Left ventricle myocardium inferior (tissue), 1 donor: Measurements from ENCODE around the gene MB21D2. TPM values are rescaled to one million over a fixed set of nuclear protein-coding genes. Genes with fewer than 3 reads are reported as not detected.

Source experiments
- DNase-seq: peaks from one replicate; pipeline ENCODE4 v3.0.0-alpha.2; 2020
- H3K27ac ChIP-seq: fragments of 200-600 bp; replicated peaks from 2 replicates; pipeline ENCODE4 v1.8.0; 2021
- H3K27me3 ChIP-seq: fragments of 200-600 bp; 2 replicates; pipeline ENCODE4 v1.8.0; 2021; ENCODE audit warnings: low read depth
- H3K36me3 ChIP-seq: fragments of 200-600 bp; 2 replicates; pipeline ENCODE4 v1.8.0; 2021
- H3K4me1 ChIP-seq: fragments of 200-600 bp; 2 replicates; pipeline ENCODE4 v1.8.0; 2021
- H3K4me3 ChIP-seq: fragments of 200-600 bp; 2 replicates; pipeline ENCODE4 v1.8.0; 2021; ENCODE audit warnings: mild to moderate bottlenecking, moderate library complexity
- H3K9me3 ChIP-seq: fragments of 200-600 bp; replicated peaks from 2 replicates; pipeline ENCODE4 v1.8.0; 2021
- intact Hi-C: fragments of 100-400 bp; cut with micrococcal nuclease; formaldehyde crosslinking; loops from one replicate; pipeline ENCODE4 v1.11.0; 2022
- total RNA-seq: library from RNA; stranded (reverse); fragmentation: NEBNext Ultra II Directional; extraction: Animal tissue kit (Norgen Biotek cat#: 25700); gene quantifications from one replicate; pipeline ENCODE4 v1.2.1, GENCODE V29; 2021
- TF ChIP-seq, protein P1 (sequence below): fragments of 200-600 bp; IDR thresholded peaks from 2 replicates; pipeline ENCODE4 v1.8.0; 2021; ENCODE audit warnings: antibody characterized with exemption, mild to moderate bottlenecking, borderline replicate concordance
- donor health status: DM: no; HTN: yes; CAD: no; lungs with severe emphysema.

Gene MB21D2
- total RNA-seq, 1 donor from 2014 or later = 1.8 TPM

DNA sequence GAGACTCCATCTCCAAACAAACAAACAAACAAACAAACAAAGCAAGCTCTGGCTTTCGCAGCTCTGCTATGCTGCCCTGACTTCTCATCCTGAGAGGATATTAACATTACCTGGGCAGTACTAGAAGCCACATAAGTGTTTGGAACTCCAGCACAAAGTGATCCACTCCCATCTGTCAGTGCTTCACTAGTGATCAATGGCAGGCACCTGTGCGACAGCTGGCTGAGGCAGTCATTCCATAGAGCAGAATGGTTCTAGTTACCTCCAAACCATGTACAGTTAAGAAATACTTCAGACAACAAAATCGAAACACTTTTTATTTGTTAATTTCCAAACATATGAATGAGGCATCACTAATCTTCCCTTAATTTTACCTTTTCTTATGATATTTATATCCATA is 2.8 kb upstream of the MB21D2 start:
- Histone ChIP-seq H3K4me1 (peaks cover 49% of the 10 kb centered on the region), H3K9me3 (no peaks in the 10 kb centered on the region), H3K36me3 (no peaks in the 10 kb centered on the region), H3K27me3 (no peaks in the 10 kb centered on the region), H3K27ac (no peak overlapping the region), H3K4me3 (no peak overlapping the region)
- DNase-seq = no peak
- intact Hi-C loops = no loop called here
- TF ChIP-seq, protein P1, sequence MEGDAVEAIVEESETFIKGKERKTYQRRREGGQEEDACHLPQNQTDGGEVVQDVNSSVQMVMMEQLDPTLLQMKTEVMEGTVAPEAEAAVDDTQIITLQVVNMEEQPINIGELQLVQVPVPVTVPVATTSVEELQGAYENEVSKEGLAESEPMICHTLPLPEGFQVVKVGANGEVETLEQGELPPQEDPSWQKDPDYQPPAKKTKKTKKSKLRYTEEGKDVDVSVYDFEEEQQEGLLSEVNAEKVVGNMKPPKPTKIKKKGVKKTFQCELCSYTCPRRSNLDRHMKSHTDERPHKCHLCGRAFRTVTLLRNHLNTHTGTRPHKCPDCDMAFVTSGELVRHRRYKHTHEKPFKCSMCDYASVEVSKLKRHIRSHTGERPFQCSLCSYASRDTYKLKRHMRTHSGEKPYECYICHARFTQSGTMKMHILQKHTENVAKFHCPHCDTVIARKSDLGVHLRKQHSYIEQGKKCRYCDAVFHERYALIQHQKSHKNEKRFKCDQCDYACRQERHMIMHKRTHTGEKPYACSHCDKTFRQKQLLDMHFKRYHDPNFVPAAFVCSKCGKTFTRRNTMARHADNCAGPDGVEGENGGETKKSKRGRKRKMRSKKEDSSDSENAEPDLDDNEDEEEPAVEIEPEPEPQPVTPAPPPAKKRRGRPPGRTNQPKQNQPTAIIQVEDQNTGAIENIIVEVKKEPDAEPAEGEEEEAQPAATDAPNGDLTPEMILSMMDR = no peak

DNA sequence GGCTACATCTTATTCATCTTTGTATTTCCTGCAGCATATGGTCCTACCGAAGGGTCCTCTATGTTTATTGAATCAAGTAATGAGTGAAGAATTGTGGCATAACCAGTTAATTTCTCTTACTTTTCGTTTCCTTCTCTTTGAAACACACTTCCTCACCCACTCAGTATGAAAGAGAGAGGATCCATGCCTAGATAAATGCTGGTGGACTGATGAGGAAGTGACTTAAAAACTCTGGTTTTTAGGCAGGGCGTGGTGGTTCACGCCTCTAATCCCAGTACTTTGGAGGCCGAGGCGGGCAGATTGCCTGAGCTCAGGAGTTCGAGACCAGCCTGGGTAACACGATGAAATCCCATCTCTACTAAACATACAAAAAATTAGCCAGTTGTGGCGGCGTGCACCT is 2.2 kb upstream of the MB21D2 start:
- intact Hi-C loops = loop anchor here (5.0 kb wide), 1 partner anchor 103 kb away; no protein-coding TSS in a partner anchor
- no peaks in the 10 kb centered on the region for H3K27me3 ChIP-seq
- DNase-seq = no peak
- H3K36me3 ChIP-seq = no peaks in the 10 kb centered on the region
- peaks cover 54% of the 10 kb centered on the region for H3K4me1 ChIP-seq
- no peak overlapping the region for H3K4me3 ChIP-seq
- no peak overlapping the region for H3K27ac ChIP-seq
- H3K9me3 ChIP-seq = no peaks in the 10 kb centered on the region
- TF ChIP-seq, protein P1 = no peak

DNA sequence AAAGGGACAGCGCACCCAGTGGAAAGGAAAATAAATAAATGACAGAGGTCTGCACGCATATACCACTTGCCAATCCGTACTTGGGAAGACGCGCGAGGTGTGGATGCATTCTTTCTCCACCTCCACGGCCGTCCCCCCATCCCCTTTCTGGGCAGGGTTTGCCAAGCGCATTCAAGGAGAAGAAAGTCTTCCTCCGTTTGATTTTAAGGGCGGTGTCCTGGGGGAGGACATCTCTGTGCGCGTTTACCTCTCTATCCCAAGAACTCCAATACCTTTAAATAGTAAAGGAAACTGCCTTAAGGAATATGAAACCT is 576 bp upstream of the MB21D2 start:
- Histone ChIP-seq H3K4me3 (peak overlapping the region; percentile 78), H3K27ac (peak overlapping the region; percentile 94), H3K36me3 (no peaks in the 10 kb centered on the region), H3K9me3 (no peaks in the 10 kb centered on the region), H3K4me1 (peaks cover 61% of the 10 kb centered on the region), H3K27me3 (no peaks in the 10 kb centered on the region)
- TF ChIP-seq, protein P1 = no peak
- DNase-seq = no peak
- intact Hi-C loops = loop anchor here (5.0 kb wide), 1 partner anchor 101 kb away; no protein-coding TSS in a partner anchor

DNA sequence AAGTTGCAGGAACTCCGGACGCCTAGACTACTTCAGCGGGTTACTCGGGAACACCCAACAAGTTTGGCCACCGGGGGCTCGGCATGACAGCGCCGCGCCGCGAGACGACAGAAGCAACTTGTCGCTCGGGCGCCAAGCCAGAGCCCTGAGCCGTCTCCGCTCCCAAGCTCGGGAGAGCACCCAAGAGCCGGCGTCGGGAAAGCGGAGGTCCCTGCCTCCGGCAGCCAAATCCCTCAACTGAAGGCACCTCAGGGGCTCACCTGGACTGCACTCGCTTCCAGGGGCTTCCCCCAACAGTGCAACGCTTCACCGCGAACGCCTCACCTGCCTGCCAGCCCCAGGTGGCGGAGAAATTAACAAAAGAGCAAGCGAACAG is 640 bp downstream of the MB21D2 start:
- Histone ChIP-seq H3K27ac (peak overlapping the region; percentile 94), H3K36me3 (no peaks in the 10 kb centered on the region), H3K27me3 (no peaks in the 10 kb centered on the region), H3K9me3 (no peaks in the 10 kb centered on the region), H3K4me3 (peak overlapping the region; percentile 78), H3K4me1 (peaks cover 56% of the 10 kb centered on the region)
- TF ChIP-seq, protein P1 = no peak
- peak; percentile 77 for DNase-seq
- intact Hi-C loops = loop anchor here (5.0 kb wide), 1 partner anchor 100 kb away; no protein-coding TSS in a partner anchor

DNA sequence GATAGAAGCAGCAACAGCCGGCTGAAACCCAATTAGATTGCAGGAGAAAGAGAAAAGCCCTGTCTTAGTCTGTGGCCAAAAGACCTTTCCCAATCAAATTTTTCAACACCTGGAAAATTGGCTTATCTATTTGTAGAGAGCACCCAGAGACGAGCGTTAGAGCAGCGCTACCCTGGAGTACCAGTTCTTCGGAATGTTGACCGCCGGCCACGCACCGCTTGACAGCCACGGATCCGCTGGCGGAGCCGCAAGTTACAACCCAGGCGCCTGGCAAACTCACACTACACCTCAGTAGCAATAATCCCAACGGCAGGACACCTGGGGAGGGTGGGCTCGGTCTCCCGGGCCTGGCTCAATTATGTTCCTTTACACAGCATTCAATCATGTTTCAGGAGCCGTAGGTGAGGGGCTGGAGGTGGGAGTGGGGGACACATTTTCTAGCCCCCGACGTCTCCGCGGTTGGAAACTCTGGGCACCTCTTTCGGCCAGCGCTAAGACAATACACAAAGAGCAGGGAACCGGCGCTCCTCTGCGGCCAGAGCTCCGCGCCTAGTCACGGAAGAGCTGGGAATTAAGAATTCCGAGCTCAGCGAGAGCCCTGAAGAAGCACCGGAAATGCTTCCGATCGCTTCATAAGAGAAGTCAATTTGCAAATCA is 1.2 kb downstream of the MB21D2 start:
- DNase-seq = peak; percentile 32
- intact Hi-C loops = loop anchor here (5.0 kb wide), 1 partner anchor 99 kb away; no protein-coding TSS in a partner anchor

More for the DNA sequence above, 1.2 kb downstream of the MB21D2 start:
- H3K36me3 ChIP-seq = no peaks in the 10 kb centered on the region
- H3K4me3 ChIP-seq = peak overlapping the region; percentile 78
- H3K27ac ChIP-seq = peak overlapping the region; percentile 94
- no peaks in the 10 kb centered on the region for H3K27me3 ChIP-seq
- no peaks in the 10 kb centered on the region for H3K9me3 ChIP-seq
- TF ChIP-seq, protein P1 = no peak
- H3K4me1 ChIP-seq = peaks cover 51% of the 10 kb centered on the region
